Measurements from ENCODE around the gene RPSA. TPM values are rescaled to one million over a fixed set of nuclear protein-coding genes. Genes with fewer than 3 reads are reported as not detected.

The RPSA gene
- total and polyA plus RNA-seq, 5 experiments from 2014 or later, result 1,242 to 1,579 (median 1,388) TPM

Other genes with a start within 250 kb of the RPSA start
- gene XIRP1, start 214.1 kb upstream of the RPSA start, total RNA-seq, result not detected
- gene XIRP1, start 214.1 kb upstream of the RPSA start, polyA plus RNA-seq, result not detected
- gene CX3CR1, start 126.7 kb upstream of the RPSA start, total RNA-seq, result under 1 TPM; 0.66 to 0.96 TPM
- 10 to 100 TPM in 1 of 3 donors, 1 to 10 TPM in 2; 2.8 to 61.8 (median 3.4) TPM for gene CX3CR1, start 126.7 kb upstream of the RPSA start, polyA plus RNA-seq
- gene CCR8, start 77.0 kb upstream of the RPSA start, total RNA-seq, result not detected
- gene CCR8, start 77.0 kb upstream of the RPSA start, polyA plus RNA-seq, result under 1 TPM in 1 of 3 donors, not detected in 2; 0.24 TPM
- 10 to 100 TPM; 51.7 to 52.2 TPM for gene SLC25A38, start 23.4 kb upstream of the RPSA start, total RNA-seq
- 10 to 100 TPM; 34.2 to 53.4 (median 43.2) TPM for gene SLC25A38, start 23.4 kb upstream of the RPSA start, polyA plus RNA-seq
- gene MOBP, start 61.0 kb downstream of the RPSA start, total RNA-seq, result not detected
- not detected for gene MOBP, start 61.0 kb downstream of the RPSA start, polyA plus RNA-seq